ENCODE data around the gene SPATA31C2.

SPATA31C2 gene

DNA sequence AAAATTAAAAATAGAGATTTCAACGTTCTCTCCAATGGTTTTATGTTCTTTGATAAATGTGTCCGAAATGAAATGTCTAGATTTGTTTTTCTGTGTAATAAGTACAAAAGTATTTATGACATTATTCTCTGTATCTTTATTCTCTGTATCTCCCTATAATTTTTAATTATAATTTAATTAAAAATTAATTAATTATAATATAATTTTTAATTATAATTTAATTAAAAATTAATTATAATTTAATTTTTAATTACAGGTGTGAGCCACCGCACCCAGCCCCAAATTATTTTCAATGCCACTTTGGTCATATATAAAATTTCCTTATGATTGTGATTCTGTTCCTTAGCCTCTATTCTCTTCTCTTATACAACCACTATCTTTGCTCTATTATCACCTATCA lies 28.2 kb downstream of the SPATA31C2 start:
- TF ChIP-seq, protein P1, sequence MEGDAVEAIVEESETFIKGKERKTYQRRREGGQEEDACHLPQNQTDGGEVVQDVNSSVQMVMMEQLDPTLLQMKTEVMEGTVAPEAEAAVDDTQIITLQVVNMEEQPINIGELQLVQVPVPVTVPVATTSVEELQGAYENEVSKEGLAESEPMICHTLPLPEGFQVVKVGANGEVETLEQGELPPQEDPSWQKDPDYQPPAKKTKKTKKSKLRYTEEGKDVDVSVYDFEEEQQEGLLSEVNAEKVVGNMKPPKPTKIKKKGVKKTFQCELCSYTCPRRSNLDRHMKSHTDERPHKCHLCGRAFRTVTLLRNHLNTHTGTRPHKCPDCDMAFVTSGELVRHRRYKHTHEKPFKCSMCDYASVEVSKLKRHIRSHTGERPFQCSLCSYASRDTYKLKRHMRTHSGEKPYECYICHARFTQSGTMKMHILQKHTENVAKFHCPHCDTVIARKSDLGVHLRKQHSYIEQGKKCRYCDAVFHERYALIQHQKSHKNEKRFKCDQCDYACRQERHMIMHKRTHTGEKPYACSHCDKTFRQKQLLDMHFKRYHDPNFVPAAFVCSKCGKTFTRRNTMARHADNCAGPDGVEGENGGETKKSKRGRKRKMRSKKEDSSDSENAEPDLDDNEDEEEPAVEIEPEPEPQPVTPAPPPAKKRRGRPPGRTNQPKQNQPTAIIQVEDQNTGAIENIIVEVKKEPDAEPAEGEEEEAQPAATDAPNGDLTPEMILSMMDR (IDR thresholded peaks at IDR 0.05; ENCODE audit: extremely low read depth, missing control alignments) = no peak

DNA sequence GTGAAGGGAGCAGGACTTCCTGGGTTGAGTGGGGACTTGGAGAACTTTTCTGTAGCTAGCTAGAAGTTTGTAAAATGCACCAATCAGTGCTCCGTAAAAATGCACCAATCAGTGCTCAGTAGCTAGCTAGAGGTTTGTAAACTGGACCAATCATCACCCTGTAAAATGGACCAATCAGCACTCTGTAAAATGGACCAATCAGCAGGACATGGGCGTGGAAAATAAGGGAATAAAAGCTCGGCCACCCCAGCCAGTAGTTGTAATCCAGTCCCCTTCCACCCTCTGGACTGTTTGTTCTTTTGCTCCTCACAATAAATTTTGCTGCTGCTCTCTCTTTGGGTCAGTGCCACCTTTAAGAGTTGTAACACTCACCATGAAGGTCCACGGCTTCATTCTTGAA lies 29.5 kb downstream of the SPATA31C2 start:
- DNase-seq (ENCODE audit: low spot score) = no peak
- TF ChIP-seq, protein P1 (IDR thresholded peaks at IDR 0.05; ENCODE audit: extremely low read depth, missing control alignments) = no peak

More for the DNA sequence above, 28.2 kb downstream of the SPATA31C2 start:
- no peak for DNase-seq (ENCODE audit: low spot score)

DNA sequence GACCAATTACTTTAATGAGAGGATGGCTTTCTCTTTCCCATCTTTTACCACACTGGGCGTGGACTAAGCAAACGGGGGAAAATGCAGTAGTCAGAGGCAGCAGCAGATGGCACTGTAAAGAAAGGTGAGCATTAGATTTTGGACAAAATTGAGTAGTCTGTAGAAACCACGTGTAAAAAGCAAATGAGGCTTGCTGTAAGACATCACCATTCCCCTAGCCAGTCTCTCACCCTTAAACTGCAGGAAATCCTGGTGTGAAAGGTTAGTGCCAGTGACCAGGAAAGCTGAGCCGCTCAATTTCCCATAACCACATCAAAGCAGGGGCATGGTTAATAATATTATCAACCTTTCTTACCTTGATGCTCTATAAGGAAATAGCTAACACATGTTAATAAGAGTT lies 31.8 kb downstream of the SPATA31C2 start:
- no peak for DNase-seq (ENCODE audit: low spot score)

DNA sequence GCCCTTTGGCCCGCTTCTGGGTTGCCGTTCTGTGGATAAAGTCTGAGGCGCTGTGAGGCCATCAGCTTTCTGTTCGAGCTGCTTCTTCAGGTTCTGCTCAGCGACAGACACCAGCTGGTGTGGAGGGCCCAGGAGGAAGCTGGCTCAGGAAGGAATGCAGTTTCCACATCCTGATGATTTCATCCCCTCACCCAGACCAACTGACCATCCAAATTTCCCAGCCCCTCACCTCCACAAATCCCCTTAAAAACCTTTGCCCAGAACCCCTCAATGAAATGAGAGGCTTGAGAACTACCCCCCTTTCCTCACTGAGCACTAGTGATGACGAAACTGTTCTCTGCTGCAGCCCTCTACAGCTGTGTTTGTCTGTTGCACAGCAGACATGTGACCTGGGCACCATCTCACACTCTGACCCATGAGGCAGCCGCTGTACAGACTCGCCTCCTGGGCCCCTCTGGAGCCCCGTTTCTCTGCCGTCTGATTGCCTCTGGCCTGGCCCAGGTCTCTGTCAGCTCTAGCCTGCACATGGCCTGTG lies 45.4 kb downstream of the SPATA31C2 start:
- no peak for DNase-seq (ENCODE audit: low spot score)

More for the DNA sequence above, 31.8 kb downstream of the SPATA31C2 start:
- TF ChIP-seq, protein P1 (IDR thresholded peaks at IDR 0.05; ENCODE audit: extremely low read depth, missing control alignments) = no peak

DNA sequence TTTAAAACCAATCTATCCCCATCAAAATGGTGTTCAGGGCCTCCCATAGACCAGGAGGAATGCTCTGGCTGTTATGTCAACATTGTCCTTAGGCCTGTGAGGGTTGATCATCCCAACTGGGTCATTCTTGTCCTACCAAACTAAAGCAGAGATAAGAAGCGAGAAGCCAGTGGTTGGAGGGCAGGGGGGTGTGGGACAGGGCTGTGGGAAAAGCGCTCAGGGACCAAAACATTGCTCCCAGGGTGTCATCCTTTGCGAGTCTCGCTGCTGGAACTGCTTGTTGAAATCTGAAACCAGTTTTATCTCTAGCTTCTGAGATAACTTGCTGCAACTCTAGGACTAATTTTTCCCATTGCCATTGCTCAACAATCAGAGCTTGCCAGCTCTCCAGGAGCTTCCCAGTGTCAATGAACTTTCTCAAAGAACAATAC lies 48.1 kb downstream of the SPATA31C2 start:
- no peak for DNase-seq (ENCODE audit: low spot score)
- TF ChIP-seq, protein P1 (IDR thresholded peaks at IDR 0.05; ENCODE audit: extremely low read depth, missing control alignments) = no peak

More for the DNA sequence above, 45.4 kb downstream of the SPATA31C2 start:
- TF ChIP-seq, protein P1 (IDR thresholded peaks at IDR 0.05; ENCODE audit: extremely low read depth, missing control alignments) = no peak

DNA sequence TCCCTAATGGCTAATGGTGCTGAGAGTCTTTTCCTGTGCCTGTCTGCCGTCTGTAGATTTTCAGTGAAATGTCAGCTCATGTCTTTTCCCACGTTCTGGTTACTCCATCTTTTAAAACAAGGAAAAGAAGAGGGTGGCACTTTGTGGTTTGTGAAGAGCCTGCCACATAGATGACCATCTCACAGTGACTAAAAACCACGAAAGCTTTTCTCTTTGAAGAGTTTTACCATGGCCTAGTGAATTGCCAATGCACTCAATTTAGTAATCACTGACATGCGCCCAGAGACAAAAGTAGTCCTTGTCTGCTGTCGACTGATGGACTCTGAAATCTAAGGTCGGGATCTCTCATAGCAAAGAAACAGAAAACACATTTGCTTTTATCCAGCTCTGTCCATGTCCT lies 50.4 kb downstream of the SPATA31C2 start:
- TF ChIP-seq, protein P1 (IDR thresholded peaks at IDR 0.05; ENCODE audit: extremely low read depth, missing control alignments) = no peak
- no peak for DNase-seq (ENCODE audit: low spot score)

DNA sequence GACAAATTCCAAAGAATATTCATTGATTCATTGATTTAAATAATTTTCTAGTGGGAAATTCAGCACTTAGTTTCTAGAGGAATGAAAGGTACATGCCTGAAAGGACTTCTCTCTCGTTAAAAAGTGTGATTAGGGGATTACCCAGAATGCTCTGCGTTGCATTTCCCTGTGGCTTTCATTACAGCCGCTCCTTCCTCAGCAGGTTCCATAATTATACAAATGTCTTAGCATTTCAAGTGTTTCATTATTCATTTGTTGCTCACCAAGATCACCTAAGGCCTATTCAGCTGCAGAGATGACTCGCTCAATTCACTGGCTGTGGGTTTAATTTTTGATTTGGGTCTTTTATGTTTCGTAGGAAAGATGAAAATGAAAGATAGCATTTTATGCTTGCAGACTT lies 52.8 kb downstream of the SPATA31C2 start:
- TF ChIP-seq, protein P1 (IDR thresholded peaks at IDR 0.05; ENCODE audit: extremely low read depth, missing control alignments) = no peak
- no peak for DNase-seq (ENCODE audit: low spot score)
